NCI-H146 treated with DMSO at 0.1 percent for 48 hours (cell line): ENCODE measurements around the gene FBRSL1.
"Not testable (repeated sequence)": the region's sequence is repeated elsewhere in the genome, so short reads cannot be mapped to it uniquely, and the experiment has no call there.

ENCODE experiments used
- DNase-seq: peaks from one replicate; lab custom pipeline; 2025; ENCODE audit not compliant: unreplicated experiment; lab: John Stamatoyannopoulos, UW

Gene FBRSL1

GRCh38 chr12:132489602-132490266 lies at the start of gene FBRSL1:
Gene FBRSL1 (plus strand): TSS chr12:132490151.
- peak; percentile 66 for DNase-seq

GRCh38 chr12:132440420-132440819 lies 49.5 kb upstream of the FBRSL1 start:
- DNase-seq: not testable (repeated sequence)

- no peak for DNase-seq
Observed at GRCh38 chr12:132441871-132442863, 47.8 kb upstream of the FBRSL1 start.

- no peak for DNase-seq
Observed at GRCh38 chr12:132443091-132443490, 46.9 kb upstream of the FBRSL1 start.

GRCh38 chr12:132444283-132444682 lies 45.7 kb upstream of the FBRSL1 start:
- DNase-seq: no peak

GRCh38 chr12:132444957-132445883 lies 44.7 kb upstream of the FBRSL1 start:
- DNase-seq: no peak

- DNase-seq: peak; percentile 70
Observed at GRCh38 chr12:132445884-132446632, 43.9 kb upstream of the FBRSL1 start.

- DNase-seq: no peak
Observed at GRCh38 chr12:132446633-132447326, 43.2 kb upstream of the FBRSL1 start.

- DNase-seq: no peak
Observed at GRCh38 chr12:132447327-132447720, 42.6 kb upstream of the FBRSL1 start.

GRCh38 chr12:132447731-132448462 lies 42.1 kb upstream of the FBRSL1 start:
- DNase-seq: no peak

GRCh38 chr12:132448463-132448820 lies 41.5 kb upstream of the FBRSL1 start:
- no peak for DNase-seq

GRCh38 chr12:132449565-132450417 lies 40.2 kb upstream of the FBRSL1 start:
- no peak for DNase-seq

- DNase-seq: no peak
Observed at GRCh38 chr12:132450418-132451171, 39.4 kb upstream of the FBRSL1 start.

- no peak for DNase-seq
Observed at GRCh38 chr12:132451172-132451835, 38.6 kb upstream of the FBRSL1 start.

GRCh38 chr12:132451836-132452195 lies 38.1 kb upstream of the FBRSL1 start:
- no peak for DNase-seq

- DNase-seq: no peak
Observed at GRCh38 chr12:132452596-132453350, 37.2 kb upstream of the FBRSL1 start.
